GM18502 (cell line): ENCODE data around the gene LRRC8E.

ENCODE experiments used
- ATAC-seq: cut with Tn5 transposase; IDR thresholded peaks from one replicate; pipeline ENCODE4 v1.9.1; 2021; ENCODE audit warnings: mild to moderate bottlenecking; ENCODE audit not compliant: unreplicated experiment, poor library complexity

Gene LRRC8E

DNA sequence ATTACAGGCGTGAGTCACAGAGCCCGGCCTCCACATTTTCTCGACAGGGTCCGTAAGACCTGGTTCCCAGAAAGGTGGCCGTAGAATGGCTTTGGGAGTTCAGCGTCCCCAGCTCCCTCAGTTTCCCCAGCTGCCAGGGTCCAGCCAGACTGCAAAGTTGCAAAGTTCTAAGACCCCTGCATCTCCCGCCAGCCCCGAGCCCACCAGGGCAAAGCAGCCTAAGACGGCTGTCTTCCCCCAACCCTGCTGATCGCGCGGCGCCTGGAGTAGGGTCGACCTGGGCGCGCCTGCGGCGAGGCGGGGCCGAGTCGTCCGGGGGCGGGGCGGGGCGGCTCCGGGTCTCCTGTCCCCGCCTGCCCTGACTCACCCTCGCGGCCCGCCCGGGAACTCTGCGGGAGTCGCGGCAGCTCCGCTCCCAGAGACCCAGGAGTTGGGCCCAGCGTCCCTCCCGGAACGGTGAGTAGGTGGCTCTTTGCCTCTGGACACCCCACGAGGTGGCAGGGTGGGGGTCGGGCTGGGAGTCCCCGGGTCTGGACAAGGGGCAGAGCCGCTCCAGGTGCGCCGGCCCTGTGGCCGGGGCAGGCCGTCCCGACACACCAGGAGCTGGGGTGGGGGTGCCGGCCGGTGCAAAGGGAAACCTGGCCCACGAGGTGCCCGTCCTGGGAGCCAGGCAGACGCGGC, at the start of gene LRRC8E:
TSS of gene LRRC8E (plus strand) at position 366 of the 681 bp plus-strand sequence. CDS start 7,094 bp downstream, outside the sequence.
- ATAC-seq, result no peak

DNA sequence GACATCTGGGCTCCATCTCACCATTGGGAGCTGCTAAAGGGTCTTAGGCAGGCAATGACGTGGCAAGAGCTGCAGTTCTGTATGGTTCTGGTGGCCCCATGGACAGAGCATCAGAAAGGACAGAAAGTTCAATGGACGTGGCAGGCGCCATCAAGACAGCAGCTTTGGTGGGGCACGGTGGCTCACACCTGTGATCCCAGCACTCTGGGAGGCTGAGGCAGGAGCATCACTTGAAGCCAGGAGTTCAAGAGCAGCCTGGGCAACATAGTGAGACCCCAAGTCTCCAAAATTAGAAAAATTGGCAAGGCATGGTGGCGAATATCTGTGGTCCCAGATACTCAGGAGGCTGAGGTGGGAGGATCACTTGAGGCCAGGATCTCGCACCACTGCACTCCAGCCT, 48.8 kb upstream of the LRRC8E start:
- ATAC-seq, result no peak

DNA sequence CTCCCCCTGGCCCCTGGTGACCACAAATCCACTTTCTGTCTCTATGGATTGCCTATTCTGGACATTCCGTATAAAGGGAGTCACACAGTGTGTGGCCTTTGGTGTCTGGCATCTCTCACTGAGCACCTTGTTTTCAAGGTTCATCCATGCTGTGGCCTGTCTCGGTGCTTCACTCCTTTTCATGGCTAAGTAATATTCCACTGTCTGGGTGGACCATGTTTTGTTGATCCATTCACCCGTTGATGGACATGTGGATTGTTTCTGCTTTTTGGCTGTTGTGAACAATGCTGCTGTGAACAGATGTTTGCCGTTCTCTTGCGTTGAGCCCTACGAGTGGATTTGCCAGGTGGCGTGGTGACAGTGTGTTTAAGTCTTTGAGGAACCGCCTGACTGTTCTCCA, 47.7 kb upstream of the LRRC8E start:
- ATAC-seq, result no peak

DNA sequence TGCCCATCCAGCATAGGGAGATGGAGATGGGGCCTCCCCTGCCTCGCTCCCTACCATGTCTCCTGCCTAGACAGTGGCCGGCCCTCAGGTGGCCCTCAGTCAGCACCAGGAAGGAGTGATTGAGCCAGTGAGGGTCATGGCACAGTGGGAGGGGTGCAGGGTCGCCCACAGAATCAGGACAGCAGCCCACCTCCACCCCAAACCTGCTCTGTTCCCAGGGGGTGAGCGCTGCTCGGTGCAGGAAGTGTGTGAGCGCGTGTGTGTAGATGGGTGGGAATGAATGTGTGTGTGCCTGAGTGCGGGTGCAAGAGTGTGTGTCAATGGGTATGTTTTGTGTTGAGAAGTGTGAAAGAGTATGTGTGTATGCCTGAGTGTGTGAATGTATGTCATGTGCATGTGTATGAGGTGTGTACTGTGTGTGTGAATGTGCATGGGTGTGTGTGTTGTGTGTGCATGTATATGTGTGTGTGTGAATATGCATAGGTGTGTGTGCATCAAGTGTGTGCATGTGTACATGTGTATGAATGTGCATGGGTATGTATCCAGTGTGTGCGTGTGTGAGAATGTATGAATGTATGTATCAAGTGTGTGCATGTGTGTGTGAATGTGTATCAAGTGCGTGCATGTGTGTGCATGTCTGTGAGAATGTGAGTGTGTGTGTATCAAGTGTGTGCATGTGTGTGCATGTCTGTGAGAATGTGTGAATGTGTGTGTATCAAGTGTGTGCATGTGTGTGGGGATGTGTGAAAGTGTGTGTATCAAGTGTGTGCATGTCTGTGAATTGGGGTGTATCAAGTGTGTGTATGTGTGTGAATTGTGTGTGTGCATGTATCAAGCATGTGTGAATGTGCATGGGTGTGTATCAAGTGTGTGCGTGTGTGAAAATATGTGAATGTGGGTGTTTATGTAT, 46.3 kb upstream of the LRRC8E start:
- ATAC-seq, result no peak

DNA sequence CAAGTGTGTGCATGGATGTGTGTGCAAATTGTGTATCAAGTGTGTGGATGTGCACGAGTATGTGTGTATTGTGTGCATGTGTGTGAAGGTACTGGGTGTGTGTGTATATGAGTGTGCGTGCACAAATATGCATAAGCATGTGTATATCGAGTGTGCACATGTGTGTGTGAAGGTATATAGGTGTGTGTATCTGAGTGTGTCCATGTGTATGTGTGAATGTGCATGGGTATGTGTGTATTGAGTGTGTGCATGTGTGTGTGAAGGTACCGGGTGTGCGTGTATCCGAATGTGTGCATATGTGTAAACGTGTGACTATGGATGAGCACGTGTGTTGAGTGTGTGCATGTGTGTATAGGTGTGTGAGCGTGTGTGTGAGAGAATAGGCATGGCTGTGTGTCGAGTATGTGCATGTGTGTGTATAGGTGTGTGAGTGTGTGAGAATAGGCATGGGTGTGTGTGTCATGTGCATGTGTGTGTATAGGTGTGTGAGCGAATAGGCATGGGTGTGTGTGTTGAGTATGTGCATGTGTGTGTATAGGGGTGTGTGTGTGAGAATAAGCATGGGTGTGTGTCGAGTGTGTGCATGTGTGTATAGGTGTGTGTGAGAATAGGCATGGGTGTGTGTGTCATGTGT, 45.5 kb upstream of the LRRC8E start:
- no peak for ATAC-seq

DNA sequence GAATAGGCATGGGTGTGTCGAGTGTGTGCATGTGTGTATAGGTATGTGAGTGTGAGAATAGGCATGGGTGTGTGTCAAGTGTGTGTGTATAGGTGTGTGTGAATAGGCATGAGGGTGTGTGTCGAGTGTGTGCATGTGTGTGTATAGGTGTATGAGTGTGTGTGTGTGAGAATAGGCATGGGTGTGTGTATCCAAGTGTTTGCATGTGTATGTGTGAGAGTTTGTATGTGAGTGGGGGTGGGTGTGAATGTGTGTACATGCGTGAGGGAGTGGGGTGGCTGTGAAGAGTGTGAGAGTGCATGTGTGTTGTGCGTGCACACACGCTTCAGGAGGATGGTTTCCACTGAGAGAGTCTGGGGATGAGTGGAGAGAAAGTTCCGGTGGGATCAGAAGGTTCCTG, 44.8 kb upstream of the LRRC8E start:
- ATAC-seq, result no peak

DNA sequence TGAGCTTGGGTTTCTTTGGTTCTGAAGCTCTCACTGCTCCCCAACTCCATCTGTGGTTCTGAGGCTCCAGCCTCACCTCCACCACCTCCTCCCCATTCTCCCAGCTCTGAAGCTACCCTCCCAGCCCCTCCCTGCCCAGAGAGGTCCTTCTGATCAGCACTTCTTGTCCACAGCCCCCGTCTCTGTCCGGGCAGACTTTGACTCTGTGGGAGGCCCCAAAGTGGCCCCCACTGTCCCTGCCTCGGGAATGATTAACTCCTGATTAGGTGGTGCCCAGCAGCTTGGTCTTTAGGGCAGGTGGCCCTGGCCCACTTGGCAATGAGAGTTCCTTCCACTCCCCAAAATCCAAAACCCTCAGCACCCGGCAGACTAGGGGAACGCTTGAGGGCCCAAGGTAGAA, 43.9 kb upstream of the LRRC8E start:
- ATAC-seq, result no peak

DNA sequence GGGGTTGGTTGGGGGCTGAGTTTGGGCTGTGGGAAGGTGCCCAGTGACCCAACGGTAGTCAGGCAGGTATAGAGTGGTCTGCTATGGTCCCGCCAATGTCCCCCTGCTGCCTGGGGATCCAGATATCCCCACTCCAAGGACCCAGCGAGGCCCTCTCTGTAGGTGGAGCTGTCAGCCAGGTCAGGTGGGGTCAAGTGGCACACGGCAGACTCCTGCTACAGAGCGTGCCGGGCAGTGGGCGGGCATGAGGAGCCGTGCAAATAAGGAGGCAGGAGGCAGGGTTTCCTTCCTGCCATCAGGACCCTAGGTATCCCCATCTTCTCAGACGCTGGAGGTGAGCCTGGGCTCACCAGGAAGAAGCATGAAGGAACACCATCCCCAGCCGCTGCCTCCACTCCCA, 43.4 kb upstream of the LRRC8E start:
- ATAC-seq, result no peak

DNA sequence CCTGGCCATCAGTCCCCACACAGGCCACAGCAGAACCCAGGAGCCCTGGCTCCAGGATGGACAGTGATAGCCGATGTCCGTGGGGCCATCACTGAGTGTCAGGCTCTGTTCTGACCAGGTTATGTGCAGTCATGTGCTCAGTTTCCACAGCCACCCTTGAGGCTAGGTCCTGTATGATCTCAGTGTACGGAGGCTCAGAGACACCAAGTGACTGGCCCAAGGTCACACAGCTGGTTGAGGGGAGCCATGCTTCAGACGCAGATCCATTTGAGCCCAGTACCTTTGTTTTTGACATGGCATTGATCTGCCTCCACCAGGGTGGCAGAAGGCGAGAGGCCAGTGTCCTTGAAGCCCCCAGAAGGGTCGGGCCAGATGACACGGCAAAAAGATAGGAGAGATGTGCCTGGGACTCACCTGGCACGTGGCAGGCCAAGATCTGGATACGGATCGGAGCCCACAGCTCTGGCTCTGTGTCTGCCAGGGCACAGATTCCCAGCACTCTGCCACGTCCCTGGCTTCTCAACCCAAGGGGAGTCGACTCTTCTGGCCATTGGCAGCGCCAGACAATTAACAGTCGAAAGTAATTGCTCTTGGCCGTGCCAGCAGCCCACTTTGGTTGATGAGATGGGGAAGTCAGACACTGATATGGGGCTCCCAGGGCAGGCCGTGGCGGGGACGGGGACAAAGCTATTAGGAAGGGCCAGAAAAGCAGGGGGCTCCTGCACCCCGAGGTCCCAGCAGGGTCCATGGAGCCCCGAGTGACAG, 42.7 kb upstream of the LRRC8E start:
- no peak for ATAC-seq

DNA sequence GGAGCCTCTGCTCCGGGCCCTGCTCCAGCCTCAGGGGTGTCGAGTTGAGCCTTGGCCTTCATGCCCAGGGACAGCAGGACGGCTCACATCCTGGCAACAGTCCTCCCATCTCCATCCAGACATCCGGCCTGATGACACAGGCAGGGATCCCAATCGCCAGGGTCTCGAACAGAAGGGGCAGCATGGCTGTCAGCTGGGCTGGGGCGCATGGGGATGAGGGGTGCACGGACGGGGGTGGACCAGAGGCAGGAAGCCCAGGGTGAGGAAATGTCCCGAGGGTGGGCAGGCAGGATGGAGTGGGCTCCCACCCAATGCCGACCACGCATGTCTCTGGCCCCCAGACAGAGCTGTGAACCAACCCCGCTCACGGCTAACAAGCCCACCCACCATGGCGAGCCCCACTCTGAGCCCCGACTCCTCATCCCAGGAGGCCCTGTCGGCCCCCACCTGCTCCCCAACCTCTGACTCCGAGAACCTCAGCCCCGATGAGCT, 42.1 kb upstream of the LRRC8E start:
- no peak for ATAC-seq

DNA sequence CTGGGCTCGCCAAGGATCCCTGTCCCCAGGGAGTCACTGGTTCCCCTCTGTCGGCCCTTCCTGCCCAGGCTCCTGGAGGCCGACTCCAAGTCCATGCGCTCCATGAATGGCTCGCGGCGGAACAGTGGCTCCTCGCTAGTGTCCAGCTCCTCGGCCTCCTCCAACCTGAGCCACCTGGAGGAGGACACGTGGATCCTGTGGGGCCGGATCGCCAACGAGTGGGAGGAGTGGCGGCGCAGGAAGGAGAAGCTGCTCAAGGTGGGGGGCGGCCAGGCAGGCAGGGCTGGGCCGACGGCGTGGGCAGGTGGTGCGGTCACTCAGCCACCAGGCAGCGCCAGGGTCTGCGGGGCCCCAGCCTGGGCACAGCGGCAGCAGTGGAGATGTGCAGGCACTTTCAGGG, 40.6 kb upstream of the LRRC8E start:
- no peak for ATAC-seq

DNA sequence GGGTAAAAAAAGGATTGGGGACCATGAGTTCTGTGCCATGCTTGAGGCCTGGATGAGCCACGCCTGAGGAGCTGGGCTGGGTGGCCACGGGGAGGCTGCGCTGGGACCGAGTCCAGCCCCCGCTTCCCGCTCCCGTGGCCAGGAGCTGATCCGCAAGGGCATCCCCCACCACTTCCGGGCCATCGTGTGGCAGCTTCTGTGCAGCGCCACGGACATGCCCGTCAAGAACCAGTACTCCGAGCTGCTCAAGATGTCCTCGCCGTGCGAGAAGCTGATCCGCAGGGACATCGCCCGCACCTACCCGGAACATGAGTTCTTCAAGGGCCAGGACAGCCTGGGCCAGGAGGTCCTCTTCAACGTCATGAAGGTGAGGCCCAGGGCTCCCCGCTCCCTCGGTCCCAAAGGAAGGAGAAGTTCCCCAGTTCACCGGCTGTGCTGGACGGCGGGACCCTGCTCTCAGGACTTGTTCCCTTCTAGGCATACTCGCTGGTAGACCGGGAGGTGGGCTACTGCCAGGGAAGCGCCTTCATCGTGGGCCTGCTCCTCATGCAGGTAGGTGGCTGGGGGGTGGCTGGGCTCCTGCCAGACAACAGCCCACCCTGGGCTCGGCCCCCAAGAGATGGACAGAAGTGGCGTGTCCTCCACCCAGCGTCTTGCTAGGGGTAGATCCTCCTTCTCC, 39.4 kb upstream of the LRRC8E start:
- ATAC-seq, result no peak

DNA sequence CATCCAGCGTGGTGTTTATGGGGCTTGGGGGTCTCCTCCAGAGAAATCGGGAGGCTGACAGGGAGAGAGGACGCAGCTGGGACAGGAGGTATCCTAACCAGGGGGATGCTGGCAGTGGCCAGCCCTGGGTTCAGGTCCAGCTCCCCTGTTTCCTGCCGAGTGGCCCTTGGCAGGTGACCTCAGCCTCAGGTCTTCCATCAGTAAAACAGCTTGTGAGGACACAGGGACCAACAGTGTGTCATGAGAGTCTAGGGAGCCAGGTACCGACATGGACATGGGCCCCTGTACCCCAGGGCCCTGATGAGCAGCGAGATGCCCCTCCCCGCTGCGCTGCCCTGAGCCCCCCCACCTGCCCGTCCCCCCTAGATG, 38.7 kb upstream of the LRRC8E start:
- no peak for ATAC-seq

DNA sequence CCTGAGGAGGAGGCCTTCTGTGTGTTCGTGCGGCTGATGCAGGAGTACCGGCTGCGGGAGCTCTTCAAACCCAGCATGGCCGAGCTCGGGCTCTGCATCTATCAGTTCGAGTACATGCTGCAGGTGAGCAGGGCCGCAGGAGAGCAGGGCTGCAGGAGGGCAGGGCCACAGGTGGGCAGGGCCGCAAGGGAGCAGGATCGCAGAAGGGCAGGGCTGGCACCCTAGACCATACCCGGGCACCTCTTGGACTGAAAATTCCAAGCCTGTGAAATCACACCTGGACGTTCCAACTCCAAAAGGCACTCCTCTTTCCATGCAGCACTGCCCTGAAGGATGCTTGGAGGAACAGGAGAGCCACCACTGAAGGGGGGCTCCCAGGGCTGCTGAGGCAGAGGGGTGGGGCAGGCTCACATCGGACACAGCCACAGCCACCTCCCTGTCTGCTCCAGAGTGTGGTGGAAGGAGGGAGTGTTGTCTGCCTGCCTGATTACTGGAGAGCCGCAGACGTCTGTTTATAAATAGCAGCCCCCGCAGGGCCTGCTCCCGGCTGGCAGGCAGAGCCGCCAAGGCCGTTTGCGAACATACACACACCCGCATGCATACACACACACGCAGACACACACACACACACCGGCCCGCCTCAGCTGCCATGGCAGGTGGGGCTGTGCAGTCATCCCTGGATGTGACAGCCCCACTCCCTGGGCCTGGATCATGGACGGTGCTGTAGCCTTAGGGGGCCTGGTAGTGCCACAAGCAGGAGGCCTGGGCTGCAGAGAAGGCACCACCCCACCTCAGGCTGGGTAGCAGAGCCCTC, 38.1 kb upstream of the LRRC8E start:
- ATAC-seq, result no peak

DNA sequence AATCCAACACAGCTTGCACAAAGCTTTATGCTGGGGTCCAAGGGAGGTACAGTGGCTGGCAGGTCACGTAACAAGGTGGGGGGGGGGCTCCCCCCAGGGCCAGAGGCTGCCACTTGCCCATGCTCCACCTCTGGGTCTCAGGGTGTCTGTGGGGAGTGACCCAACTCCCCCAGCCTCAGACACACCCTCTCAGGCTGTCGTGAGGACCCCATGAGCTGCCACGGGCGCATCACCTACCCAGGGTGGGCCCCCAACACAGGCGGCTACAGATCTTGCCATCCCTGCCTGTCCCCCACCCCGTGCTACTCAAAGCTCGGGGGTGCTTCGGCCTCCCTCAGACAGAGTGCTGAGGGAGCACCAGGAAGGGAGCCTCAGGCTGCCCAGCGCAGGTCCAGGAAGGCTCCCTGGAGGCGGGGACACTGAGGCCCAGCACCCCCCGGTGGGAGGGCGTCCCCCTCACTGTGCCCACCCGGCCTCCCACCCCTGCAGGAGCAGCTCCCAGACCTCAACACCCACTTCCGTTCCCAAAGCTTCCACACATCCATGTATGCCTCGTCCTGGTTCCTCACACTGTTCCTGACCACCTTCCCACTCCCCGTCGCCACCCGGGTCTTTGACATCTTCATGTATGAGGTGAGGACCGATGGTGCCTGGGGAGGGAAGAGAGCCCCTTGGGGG, 37.2 kb upstream of the LRRC8E start:
- no peak for ATAC-seq

DNA sequence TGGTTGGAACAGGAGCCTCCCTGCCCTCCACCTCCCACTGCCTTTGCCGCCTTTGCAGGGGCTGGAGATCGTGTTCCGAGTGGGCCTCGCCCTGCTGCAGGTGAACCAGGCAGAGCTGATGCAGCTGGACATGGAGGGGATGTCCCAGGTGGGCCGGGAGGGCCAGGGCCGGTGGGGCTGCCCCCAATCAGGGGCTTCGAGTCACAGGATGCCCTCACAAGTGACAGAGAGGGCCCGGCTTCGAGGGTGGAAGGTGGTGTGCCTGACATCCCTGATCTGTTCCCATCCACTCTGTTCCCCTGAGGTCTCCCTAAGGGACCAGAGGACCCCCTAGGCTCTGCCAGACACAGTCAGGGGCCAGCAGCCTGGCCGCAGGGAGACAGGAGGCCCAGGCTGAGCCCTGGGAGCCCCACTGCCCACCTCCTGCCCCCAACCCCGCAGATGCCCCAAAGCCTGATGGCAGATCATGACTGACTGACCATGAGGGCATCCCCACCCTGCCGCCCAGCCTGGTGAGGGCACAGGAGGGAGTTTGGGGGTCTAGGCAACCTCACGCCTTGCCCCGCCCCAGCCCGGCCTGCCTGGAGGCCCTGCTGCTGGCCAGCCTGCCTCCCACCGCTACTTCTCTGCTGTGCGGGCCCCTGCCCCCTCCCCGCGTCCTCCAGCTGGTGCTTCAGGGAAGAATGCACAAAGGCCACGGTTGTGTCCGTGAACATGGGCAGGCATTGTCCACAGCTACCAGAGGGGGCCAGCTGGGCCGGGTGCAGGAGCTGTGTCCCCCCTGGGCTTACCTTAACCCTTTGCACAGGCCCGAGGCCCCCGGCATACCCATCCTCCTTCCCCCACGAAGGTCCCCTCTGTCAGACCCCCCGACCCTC, 36.4 kb upstream of the LRRC8E start:
- ATAC-seq, result no peak
